HepG2 (cell line): ENCODE measurements around the gene ERC1. TPM values are rescaled to one million over a fixed set of nuclear protein-coding genes. Genes with fewer than 3 reads are reported as not detected.

Experiments
- ATAC-seq: fragments of 200-7000 bp; cut with Tn5 transposase; 3 replicates; pipeline ENCODE4 v1.9.1; 2020; ENCODE audit warnings: mild to moderate bottlenecking, moderate library complexity
- BruUV-seq: library from RNA; stranded (reverse); fragments of 400-500 nt; replicated peaks from 2 replicates; lab custom pipeline; 2021; lab: Mats Ljungman, UMichigan
- CTCF ChIA-PET: fragments of 300-600 bp; formaldehyde crosslinking; extraction: SDS; loops from one replicate; lab custom pipeline; 2021; ENCODE audit warnings: low total read pairs, inconsistent platforms, low intra/inter-chr PET ratio; lab: Yijun Ruan, JAX
- POLR2A ChIA-PET: fragments of 350-600 bp; sonication (Branson Sonifier 250); formaldehyde crosslinking; loops from one replicate; lab custom pipeline; 2020; ENCODE audit warnings: antibody characterized with exemption, inconsistent platforms; lab: Yijun Ruan, JAX
- DNase-seq: peaks from one replicate; pipeline ENCODE4 v3.0.0-alpha.2; 2015; ENCODE audit warnings: low spot score
- FAIRE-seq: peaks from 3 replicates; lab custom pipeline; 2011; peaks lifted over from hg19 to GRCh38; lab: Jason Lieb, UNC
- H2AFZ ChIP-seq: one replicate; pipeline ENCODE4 v1.6.1; 2011; ENCODE audit warnings: low read length, inconsistent platforms
- H3K27ac ChIP-seq: fragments of 300-600 bp; 3 replicates; pipeline ENCODE4 v1.8.0; 2011; ENCODE audit warnings: mixed run types, mild to moderate bottlenecking, mixed read lengths, low read length, inconsistent platforms; ENCODE audit not compliant: insufficient read depth; ENCODE audit errors: extremely low read length
- H3K27me3 ChIP-seq, 2 experiments: fragments of 200-600 bp in 1 of 2; 2 replicates in 1 of 2; 3 replicates in 1 of 2; pipeline versions ENCODE4 v1.6.0 to v1.8.0; 2011; ENCODE audit warnings: low read length in 2 of 2, mild to moderate bottlenecking in 2 of 2, moderate library complexity in 2 of 2, inconsistent platforms in 1 of 2; ENCODE audit not compliant: insufficient read depth in 2 of 2, control insufficient read depth in 1 of 2
- H3K36me3 ChIP-seq, 2 experiments: fragments of 200-600 bp in 1 of 2; replicated peaks in 1 of 2; 2 replicates in 1 of 2; 3 replicates in 1 of 2; pipeline versions ENCODE4 v1.5.1 to v1.8.0; 2011; ENCODE audit warnings: low read length in 2 of 2, inconsistent platforms in 1 of 2; ENCODE audit not compliant: insufficient read depth in 2 of 2, control insufficient read depth in 1 of 2
- H3K4me1 ChIP-seq: 2 replicates; pipeline ENCODE4 v1.5.1; 2012; ENCODE audit warnings: low read length, inconsistent platforms; ENCODE audit not compliant: insufficient read depth
- H3K4me2 ChIP-seq: 2 replicates; pipeline ENCODE4 v1.6.0; 2011; ENCODE audit warnings: low read depth, low read length, inconsistent platforms
- H3K4me3 ChIP-seq, 3 experiments: fragments of 200-600 bp in 1 of 3; sonication (generic), shearing (Covaris generic) in 1 of 3; replicated peaks in 1 of 3; 2 replicates each; pipeline ENCODE4 v1.5.1; 2011 to 2016; ENCODE audit warnings: low read length in 3 of 3, inconsistent platforms in 2 of 3, low read depth in 2 of 3, mild to moderate bottlenecking in 2 of 3, control low read depth in 1 of 3, mixed read lengths in 1 of 3; ENCODE audit not compliant: insufficient read depth in 1 of 3
- H3K79me2 ChIP-seq: one replicate; pipeline ENCODE4 v1.6.1; 2011; ENCODE audit warnings: low read length, inconsistent platforms; ENCODE audit not compliant: insufficient read depth
- H3K9ac ChIP-seq: 2 replicates; pipeline ENCODE4 v1.6.0; 2011; ENCODE audit warnings: mild to moderate bottlenecking, low read depth, low read length, inconsistent platforms; ENCODE audit not compliant: insufficient read depth
- H3K9me3 ChIP-seq: 2 replicates; pipeline ENCODE4 v1.5.1; 2012; ENCODE audit warnings: mild to moderate bottlenecking, low read length
- H4K20me1 ChIP-seq: 2 replicates; pipeline ENCODE4 v1.6.0; 2011; ENCODE audit warnings: inconsistent platforms, mild to moderate bottlenecking, low read length, moderate library complexity; ENCODE audit not compliant: insufficient read depth
- CREM ChIP-seq, 2 experiments: sonication (generic) in 1 of 2; formaldehyde crosslinking in 1 of 2; IDR thresholded peaks; 2 replicates each; pipeline versions ENCODE4 v1.4.0 to v1.6.1; 2016 to 2020; ENCODE audit warnings: antibody characterized with exemption in 1 of 2, mild to moderate bottlenecking in 1 of 2, missing genetic modification reagents in 1 of 2
- E2F5 ChIP-seq: sonication (generic); formaldehyde crosslinking; conservative IDR thresholded peaks from 2 replicates; pipeline ENCODE4 v1.4.0; 2020; ENCODE audit warnings: missing genetic modification reagents
- RBM39 ChIP-seq: fragments of 200-400 bp; formaldehyde crosslinking; IDR thresholded peaks from one replicate; pipeline ENCODE4 v1.6.1; 2018; ENCODE audit warnings: antibody characterized with exemption, mild to moderate bottlenecking, low read depth, low read length; ENCODE audit not compliant: poor library complexity, severe bottlenecking
- SMYD3 ChIP-seq: sonication (generic); formaldehyde crosslinking; IDR thresholded peaks from 2 replicates; pipeline ENCODE4 v1.8.1; 2023; ENCODE audit warnings: mild to moderate bottlenecking, missing genetic modification reagents
- STAT5B ChIP-seq: sonication (generic); formaldehyde crosslinking; IDR thresholded peaks from 2 replicates; pipeline ENCODE4 v1.4.0; 2020; ENCODE audit warnings: missing genetic modification reagents
- THAP9 ChIP-seq: sonication (generic); formaldehyde crosslinking; IDR thresholded peaks from 2 replicates; pipeline ENCODE4; 2020; ENCODE audit warnings: missing genetic modification reagents, mild to moderate bottlenecking, borderline replicate concordance
- TRIM24 ChIP-seq: sonication (generic); formaldehyde crosslinking; IDR thresholded peaks from 2 replicates; pipeline ENCODE4 v1.8.0; 2022; ENCODE audit warnings: mild to moderate bottlenecking, missing genetic modification reagents
- ZBTB20 ChIP-seq: sonication (generic); formaldehyde crosslinking; IDR thresholded peaks from 2 replicates; pipeline ENCODE4 v1.8.1; 2023; ENCODE audit warnings: missing genetic modification reagents, low read depth, mild to moderate bottlenecking, borderline replicate concordance
- ZNF12 ChIP-seq: sonication (generic); formaldehyde crosslinking; IDR thresholded peaks from 2 replicates; pipeline ENCODE4 v1.5.0; 2020; ENCODE audit warnings: missing genetic modification reagents
- ZNF205 ChIP-seq: IDR thresholded peaks from 2 replicates; pipeline ENCODE4 v1.6.1; 2018; ENCODE audit warnings: missing biosample characterization, missing genetic modification reagents
- ZNF260 ChIP-seq: sonication (generic); formaldehyde crosslinking; IDR thresholded peaks from 2 replicates; pipeline ENCODE4 v1.4.0; 2020; ENCODE audit warnings: missing genetic modification reagents, low read depth, mild to moderate bottlenecking, borderline replicate concordance
- ZNF280B ChIP-seq: sonication (generic); formaldehyde crosslinking; IDR thresholded peaks from 2 replicates; pipeline ENCODE4 v1.5.0; 2020; ENCODE audit warnings: missing genetic modification reagents, mild to moderate bottlenecking, borderline replicate concordance
- ZNF44 ChIP-seq: sonication (generic); formaldehyde crosslinking; IDR thresholded peaks from 2 replicates; pipeline ENCODE4 v1.5.1; 2020; ENCODE audit warnings: mild to moderate bottlenecking, missing genetic modification reagents
- ZNF503 ChIP-seq: sonication (generic); formaldehyde crosslinking; IDR thresholded peaks from 2 replicates; pipeline ENCODE4 v1.4.0; 2020; ENCODE audit warnings: missing genetic modification reagents
- ZNF543 ChIP-seq: sonication (generic); formaldehyde crosslinking; IDR thresholded peaks from 2 replicates; pipeline ENCODE4 v1.4.0; 2020; ENCODE audit warnings: mild to moderate bottlenecking, missing genetic modification reagents
- ZNF614 ChIP-seq: IDR thresholded peaks from 2 replicates; pipeline ENCODE4 v1.6.1; 2018; ENCODE audit warnings: missing biosample characterization, missing genetic modification reagents, inconsistent platforms, borderline replicate concordance
- WGBS: methylation state at CpG from one replicate; pipeline ENCODE4 v1.1.6; 2017; ENCODE audit warnings: low lambda C conversion rate; 5-methylcytosine and 5-hydroxymethylcytosine counted together
- in situ Hi-C: cut with HindIII; loops from 2 replicates; pipeline ENCODE4 v1.10.0; 2017; ENCODE audit warnings: low pct_unique_long_range_greater_than_20kb; ENCODE audit not compliant: extremely low pct_ligation_motif_present
- intact Hi-C: fragments of 100-400 bp; cut with micrococcal nuclease; formaldehyde crosslinking; loops from one replicate; pipeline ENCODE4 v1.10.0; 2022; ENCODE audit not compliant: unreplicated experiment
- polyA plus RNA-seq, 8 experiments: library from polyadenylated mRNA; depleted of rRNA in 3 of 8; stranded (reverse) in 7 of 8; unstranded in 1 of 8; fragments of >200 nt; fragmentation: Illumina TruSeq in 4 of 8; extraction: Trizol in 4 of 8; gene quantifications; 2 replicates each; pipeline versions ENCODE4 v1.2.1 to v1.2.3, GENCODE V29; 2011 to 2016; ENCODE audit warnings: low read depth in 4 of 8, missing spikeins in 1 of 8, mixed read lengths in 1 of 8; ENCODE audit not compliant: insufficient read depth in 1 of 8
- total RNA-seq, 5 experiments: library from RNA; depleted of rRNA; stranded (reverse); fragments of >200 nt; fragmentation: Illumina TruSeq; extraction: Trizol; gene quantifications; 2 replicates each; pipeline ENCODE4 v1.2.3, GENCODE V29; 2016; ENCODE audit warnings: low read depth in 1 of 5

Gene ERC1
- total and polyA plus RNA-seq, 2 of the 13 experiments (the other 11 are each of a cell fraction or from before 2014, with no cell fraction given) = 6.1 to 12.4 TPM

GRCh38 chr12:996881-997280, 5.9 kb downstream of the ERC1 start:
- no peak for DNase-seq
- no peak for ATAC-seq
- no peak for FAIRE-seq
- Histone ChIP-seq H2AFZ (no peak overlapping the region), H3K4me3 (no peak overlapping the region), H4K20me1 (peaks cover 4% of the 10 kb centered on the region; the same call in 1 of the 2 replicates), H3K4me1 (peaks cover 47% of the 10 kb centered on the region), H3K4me2 (no peak overlapping the region), H3K27ac (no peak overlapping the region), H3K9me3 (no peaks in the 10 kb centered on the region), H3K27me3 (no peaks in the 10 kb centered on the region; a peak in 1 of 5 replicates), H3K9ac (no peak overlapping the region), H3K79me2 (peaks cover 59% of the 10 kb centered on the region), H3K36me3 (no peaks in the 10 kb centered on the region; a peak in 1 of 5 replicates)
- in situ Hi-C loops = no loop called here
- ChIA-PET CTCF (no interaction called here), POLR2A (no interaction called here)
- no peak for TF ChIP-seq ZNF44 (CRISPR knock-in tag)
- TF ChIP-seq ZNF12 (CRISPR knock-in tag) = no peak
- no peak for TF ChIP-seq ZNF280B (CRISPR knock-in tag)
- no peak for TF ChIP-seq CREM (IDR thresholded peaks at IDR 0.05)
- TF ChIP-seq CREM (CRISPR knock-in tag; IDR thresholded peaks at IDR 0.05) = no peak
- TF ChIP-seq ZNF205 = no peak
- no peak for TF ChIP-seq STAT5B
- no peak for TF ChIP-seq ZNF503
- no peak for TF ChIP-seq ZBTB20
- TF ChIP-seq ZNF614 (CRISPR knock-in tag) = no peak
- TF ChIP-seq ZNF543 = no peak
- TF ChIP-seq THAP9 (CRISPR knock-in tag) = no peak
- TF ChIP-seq SMYD3 (CRISPR knock-in tag) = no peak
- no peak for TF ChIP-seq ZNF260 (CRISPR knock-in tag)
- TF ChIP-seq RBM39 = no peak
- TF ChIP-seq TRIM24 (CRISPR knock-in tag) = no peak
- TF ChIP-seq E2F5 (CRISPR knock-in tag) = no peak
- intact Hi-C loops = loop anchor here (5.0 kb wide), 1 partner anchor 95 kb away; no protein-coding TSS in a partner anchor
- 99% methylated on average over 4 of the region's 4 CpGs for WGBS
- no TSS peak for BruUV-seq
